Measurements from ENCODE around the gene TIPARP.
"Not testable (repeated sequence)": the region's sequence is repeated elsewhere in the genome, so short reads cannot be mapped to it uniquely, and the experiment has no call there.

TIPARP gene

GRCh38 chr3:156734661-156735060, 60.3 kb downstream of the TIPARP start:
- H3K9ac ChIP-seq (ENCODE audit: low read length); H3K9me3 ChIP-seq (ENCODE audit: low read length); H3K27me3 ChIP-seq (ENCODE audit: control insufficient read depth in 1 of 2, insufficient read depth in 2 of 2, low read length in 2 of 2); H3K36me3 ChIP-seq (ENCODE audit: insufficient read depth, low read length); H3K4me3 ChIP-seq (ENCODE audit: low read depth in 1 of 2, low read length in 2 of 2); H3K4me1 ChIP-seq (ENCODE audit: insufficient read depth, low read length); H3K27ac ChIP-seq (ENCODE audit: low read depth, low read length): not testable (repeated sequence)

- H3K4me1 ChIP-seq (ENCODE audit: insufficient read depth, low read length) = no peaks in the 10 kb centered on the region
- H3K27ac ChIP-seq (ENCODE audit: low read depth, low read length) = no peak overlapping the region
- no peaks in the 10 kb centered on the region for H3K9me3 ChIP-seq (ENCODE audit: low read length)
- no peak overlapping the region for H3K9ac ChIP-seq (ENCODE audit: low read length)
- H3K36me3 ChIP-seq (ENCODE audit: insufficient read depth, low read length) = no peaks in the 10 kb centered on the region
- no peaks in the 10 kb centered on the region for H3K27me3 ChIP-seq (ENCODE audit: control insufficient read depth in 1 of 2, insufficient read depth in 2 of 2, low read length in 2 of 2)
- H3K4me3 ChIP-seq (ENCODE audit: low read depth in 1 of 2, low read length in 2 of 2) = no peak overlapping the region
Observed at GRCh38 chr3:156735471-156735870, 61.1 kb downstream of the TIPARP start.

- not testable (repeated sequence) for H3K4me1 ChIP-seq (ENCODE audit: insufficient read depth, low read length); H3K36me3 ChIP-seq (ENCODE audit: insufficient read depth, low read length); H3K9ac ChIP-seq (ENCODE audit: low read length); H3K27me3 ChIP-seq (ENCODE audit: control insufficient read depth in 1 of 2, insufficient read depth in 2 of 2, low read length in 2 of 2); H3K27ac ChIP-seq (ENCODE audit: low read depth, low read length); H3K9me3 ChIP-seq (ENCODE audit: low read length); H3K4me3 ChIP-seq (ENCODE audit: low read depth in 1 of 2, low read length in 2 of 2)
Observed at GRCh38 chr3:156737049-156737448, 62.7 kb downstream of the TIPARP start.

GRCh38 chr3:156738251-156738650, 63.9 kb downstream of the TIPARP start:
- no peak overlapping the region for H3K4me3 ChIP-seq (ENCODE audit: low read depth in 1 of 2, low read length in 2 of 2)

GRCh38 chr3:156739976-156740375, 65.6 kb downstream of the TIPARP start:
- no peaks in the 10 kb centered on the region for H3K4me1 ChIP-seq (ENCODE audit: insufficient read depth, low read length)
- no peak overlapping the region for H3K4me3 ChIP-seq (ENCODE audit: low read depth in 1 of 2, low read length in 2 of 2)
- H3K36me3 ChIP-seq (ENCODE audit: insufficient read depth, low read length) = no peaks in the 10 kb centered on the region
- no peak overlapping the region for H3K9ac ChIP-seq (ENCODE audit: low read length)
- H3K27ac ChIP-seq (ENCODE audit: low read depth, low read length) = no peak overlapping the region
- no peaks in the 10 kb centered on the region for H3K9me3 ChIP-seq (ENCODE audit: low read length)
- H3K27me3 ChIP-seq (ENCODE audit: control insufficient read depth in 1 of 2, insufficient read depth in 2 of 2, low read length in 2 of 2) = no peaks in the 10 kb centered on the region

More at GRCh38 chr3:156738251-156738650, 63.9 kb downstream of the TIPARP start:
- Histone ChIP-seq H3K4me1 (ENCODE audit: insufficient read depth, low read length) (no peaks in the 10 kb centered on the region), H3K36me3 (ENCODE audit: insufficient read depth, low read length) (no peaks in the 10 kb centered on the region), H3K27ac (ENCODE audit: low read depth, low read length) (no peak overlapping the region), H3K27me3 (ENCODE audit: control insufficient read depth in 1 of 2, insufficient read depth in 2 of 2, low read length in 2 of 2) (no peaks in the 10 kb centered on the region), H3K9ac (ENCODE audit: low read length) (no peak overlapping the region), H3K9me3 (ENCODE audit: low read length) (no peaks in the 10 kb centered on the region)

- H3K9me3 ChIP-seq (ENCODE audit: low read length); H3K4me1 ChIP-seq (ENCODE audit: insufficient read depth, low read length); H3K9ac ChIP-seq (ENCODE audit: low read length); H3K4me3 ChIP-seq (ENCODE audit: low read depth in 1 of 2, low read length in 2 of 2); H3K36me3 ChIP-seq (ENCODE audit: insufficient read depth, low read length); H3K27ac ChIP-seq (ENCODE audit: low read depth, low read length); H3K27me3 ChIP-seq (ENCODE audit: control insufficient read depth in 1 of 2, insufficient read depth in 2 of 2, low read length in 2 of 2): not testable (repeated sequence)
Observed at GRCh38 chr3:156740581-156740980, 66.2 kb downstream of the TIPARP start.

GRCh38 chr3:156741935-156742334, 67.5 kb downstream of the TIPARP start:
- H3K27me3 ChIP-seq (ENCODE audit: control insufficient read depth in 1 of 2, insufficient read depth in 2 of 2, low read length in 2 of 2) = no peaks in the 10 kb centered on the region
- H3K4me1 ChIP-seq (ENCODE audit: insufficient read depth, low read length) = no peaks in the 10 kb centered on the region
- H3K9ac ChIP-seq (ENCODE audit: low read length) = no peak overlapping the region
- H3K9me3 ChIP-seq (ENCODE audit: low read length) = no peaks in the 10 kb centered on the region
- no peak overlapping the region for H3K27ac ChIP-seq (ENCODE audit: low read depth, low read length)
- H3K4me3 ChIP-seq (ENCODE audit: low read depth in 1 of 2, low read length in 2 of 2) = no peak overlapping the region
- H3K36me3 ChIP-seq (ENCODE audit: insufficient read depth, low read length) = no peaks in the 10 kb centered on the region

- H3K27me3 ChIP-seq (ENCODE audit: control insufficient read depth in 1 of 2, insufficient read depth in 2 of 2, low read length in 2 of 2) = no peaks in the 10 kb centered on the region
- no peak overlapping the region for H3K9ac ChIP-seq (ENCODE audit: low read length)
- no peaks in the 10 kb centered on the region for H3K36me3 ChIP-seq (ENCODE audit: insufficient read depth, low read length)
- H3K9me3 ChIP-seq (ENCODE audit: low read length) = no peaks in the 10 kb centered on the region
- no peak overlapping the region for H3K4me3 ChIP-seq (ENCODE audit: low read depth in 1 of 2, low read length in 2 of 2)
- no peaks in the 10 kb centered on the region for H3K4me1 ChIP-seq (ENCODE audit: insufficient read depth, low read length)
- H3K27ac ChIP-seq (ENCODE audit: low read depth, low read length) = no peak overlapping the region
Observed at GRCh38 chr3:156742401-156742800, 68.0 kb downstream of the TIPARP start.

GRCh38 chr3:156743859-156744258, 69.5 kb downstream of the TIPARP start:
- no peaks in the 10 kb centered on the region for H3K27me3 ChIP-seq (ENCODE audit: control insufficient read depth in 1 of 2, insufficient read depth in 2 of 2, low read length in 2 of 2)
- H3K9ac ChIP-seq (ENCODE audit: low read length) = no peak overlapping the region
- no peak overlapping the region for H3K4me3 ChIP-seq (ENCODE audit: low read depth in 1 of 2, low read length in 2 of 2)
- H3K36me3 ChIP-seq (ENCODE audit: insufficient read depth, low read length) = no peaks in the 10 kb centered on the region
- no peaks in the 10 kb centered on the region for H3K9me3 ChIP-seq (ENCODE audit: low read length)
- no peak overlapping the region for H3K27ac ChIP-seq (ENCODE audit: low read depth, low read length)
- no peaks in the 10 kb centered on the region for H3K4me1 ChIP-seq (ENCODE audit: insufficient read depth, low read length)

GRCh38 chr3:156744631-156745030, 70.2 kb downstream of the TIPARP start:
- no peaks in the 10 kb centered on the region for H3K36me3 ChIP-seq (ENCODE audit: insufficient read depth, low read length)

GRCh38 chr3:156745766-156746165, 71.4 kb downstream of the TIPARP start:
- Histone ChIP-seq H3K27me3 (ENCODE audit: control insufficient read depth in 1 of 2, insufficient read depth in 2 of 2, low read length in 2 of 2) (no peaks in the 10 kb centered on the region), H3K9ac (ENCODE audit: low read length) (no peak overlapping the region), H3K27ac (ENCODE audit: low read depth, low read length) (no peak overlapping the region), H3K4me3 (ENCODE audit: low read depth in 1 of 2, low read length in 2 of 2) (no peak overlapping the region), H3K4me1 (ENCODE audit: insufficient read depth, low read length) (no peaks in the 10 kb centered on the region), H3K36me3 (ENCODE audit: insufficient read depth, low read length) (no peaks in the 10 kb centered on the region), H3K9me3 (ENCODE audit: low read length) (no peaks in the 10 kb centered on the region)

More at GRCh38 chr3:156744631-156745030, 70.2 kb downstream of the TIPARP start:
- Histone ChIP-seq H3K9me3 (ENCODE audit: low read length) (no peaks in the 10 kb centered on the region), H3K4me1 (ENCODE audit: insufficient read depth, low read length) (no peaks in the 10 kb centered on the region), H3K27me3 (ENCODE audit: control insufficient read depth in 1 of 2, insufficient read depth in 2 of 2, low read length in 2 of 2) (no peaks in the 10 kb centered on the region), H3K27ac (ENCODE audit: low read depth, low read length) (no peak overlapping the region), H3K4me3 (ENCODE audit: low read depth in 1 of 2, low read length in 2 of 2) (no peak overlapping the region), H3K9ac (ENCODE audit: low read length) (no peak overlapping the region)

GRCh38 chr3:156747046-156747445, 72.7 kb downstream of the TIPARP start:
- H3K36me3 ChIP-seq (ENCODE audit: insufficient read depth, low read length) = no peaks in the 10 kb centered on the region
- H3K4me3 ChIP-seq (ENCODE audit: low read depth in 1 of 2, low read length in 2 of 2) = no peak overlapping the region
- H3K27ac ChIP-seq (ENCODE audit: low read depth, low read length) = no peak overlapping the region
- H3K4me1 ChIP-seq (ENCODE audit: insufficient read depth, low read length) = no peaks in the 10 kb centered on the region
- no peak overlapping the region for H3K9ac ChIP-seq (ENCODE audit: low read length)
- H3K27me3 ChIP-seq (ENCODE audit: control insufficient read depth in 1 of 2, insufficient read depth in 2 of 2, low read length in 2 of 2) = no peaks in the 10 kb centered on the region
- no peaks in the 10 kb centered on the region for H3K9me3 ChIP-seq (ENCODE audit: low read length)

All from muscle layer of colon (tissue), 2 donors.